ENCODE measurements around the gene SSPN. TPM values are rescaled to one million over a fixed set of nuclear protein-coding genes. Genes with fewer than 3 reads are reported as not detected.

SSPN gene
- total RNA-seq, 4 donors from 2014 or later = 0.99 to 11.3 (median 3.1) TPM

- H3K4me3 ChIP-seq = no peak overlapping the region
- no peak for DNase-seq
- H3K9me3 ChIP-seq = no peaks in the 10 kb centered on the region
- H3K36me3 ChIP-seq = no peaks in the 10 kb centered on the region
- H3K27me3 ChIP-seq = no peaks in the 10 kb centered on the region
- intact Hi-C loops (cut with DNase I) = no loop called here
- no peak overlapping the region for H3K27ac ChIP-seq
- H3K4me1 ChIP-seq = no peaks in the 10 kb centered on the region
- TF ChIP-seq CTCF (IDR thresholded peaks at IDR 0.05) (no peak), POLR2A (IDR thresholded peaks at IDR 0.05) (no peak)
- 73 to 81% methylated on average over 4 to 5 of the region's 7 CpGs for WGBS, 2 donors
These were observed 60.7 kb downstream of the SSPN start for GRCh38 chr12:26255893-26256645.

- DNase-seq = no peak
- TF ChIP-seq POLR2A (IDR thresholded peaks at IDR 0.05) (no peak), CTCF (IDR thresholded peaks at IDR 0.05) (peak in 1 of 6 experiments; percentile 26)
- intact Hi-C loops (cut with DNase I) = no loop called here
- Histone ChIP-seq H3K4me3 (no peak overlapping the region), H3K4me1 (peaks cover 4 to 24% (median 12%) of the 10 kb centered on the region in 3 donors), H3K27ac (peak overlapping the region in 2 of 4 donors; percentile 48 to 56), H3K36me3 (no peaks in the 10 kb centered on the region), H3K27me3 (no peaks in the 10 kb centered on the region), H3K9me3 (no peaks in the 10 kb centered on the region)
- WGBS, 2 donors = 23 to 75% methylated on average over 2 of the region's 2 CpGs
These were observed 69.0 kb downstream of the SSPN start for GRCh38 chr12:26264215-26264838.

- H3K27me3 ChIP-seq = no peaks in the 10 kb centered on the region
- no peak for DNase-seq
- intact Hi-C loops (cut with DNase I) = no loop called here
- no peak overlapping the region for H3K4me3 ChIP-seq
- H3K9me3 ChIP-seq = no peaks in the 10 kb centered on the region
- no peaks in the 10 kb centered on the region for H3K36me3 ChIP-seq
- no peak for TF ChIP-seq POLR2A (IDR thresholded peaks at IDR 0.05)
- TF ChIP-seq CTCF (IDR thresholded peaks at IDR 0.05) = no peak
- peaks cover 4 to 24% (median 12%) of the 10 kb centered on the region in 3 donors for H3K4me1 ChIP-seq
- no peak overlapping the region for H3K27ac ChIP-seq
These were observed 70.2 kb downstream of the SSPN start for GRCh38 chr12:26265606-26266005.

GRCh38 chr12:26266881-26267280 is 71.5 kb downstream of the SSPN start:
- intact Hi-C loops (cut with DNase I) = no loop called here

GRCh38 chr12:26268841-26269561 is 73.6 kb downstream of the SSPN start:
- Histone ChIP-seq H3K4me3 (no peak overlapping the region), H3K36me3 (no peaks in the 10 kb centered on the region), H3K4me1 (peaks cover 8 to 46% (median 28%) of the 10 kb centered on the region in 3 donors), H3K9me3 (no peaks in the 10 kb centered on the region), H3K27me3 (no peaks in the 10 kb centered on the region), H3K27ac (no peak overlapping the region)
- TF ChIP-seq POLR2A (IDR thresholded peaks at IDR 0.05) = no peak
- no peak for TF ChIP-seq CTCF (IDR thresholded peaks at IDR 0.05)
- intact Hi-C loops (cut with DNase I) = no loop called here
- WGBS, 2 donors = 59 to 72% methylated on average over 2 of the region's 2 CpGs
- no peak for DNase-seq

More at GRCh38 chr12:26266881-26267280, 71.5 kb downstream of the SSPN start:
- Histone ChIP-seq H3K4me1 (peaks cover 4 to 33% (median 18%) of the 10 kb centered on the region in 3 donors), H3K27me3 (no peaks in the 10 kb centered on the region), H3K27ac (no peak overlapping the region), H3K36me3 (no peaks in the 10 kb centered on the region), H3K9me3 (no peaks in the 10 kb centered on the region), H3K4me3 (no peak overlapping the region)
- DNase-seq = no peak
- no peak for TF ChIP-seq POLR2A (IDR thresholded peaks at IDR 0.05)

Measured in esophagus squamous epithelium (tissue), 5 donors.